IMR-90 (cell line): ENCODE measurements around the gene CEP20. TPM values are rescaled to one million over a fixed set of nuclear protein-coding genes. Genes with fewer than 3 reads are reported as not detected.

Source experiments
- ATAC-seq: fragments of 200-7000 bp; cut with Tn5 transposase; 2 replicates; pipeline ENCODE4 v1.9.1; 2020; ENCODE audit warnings: low read depth, mild to moderate bottlenecking, moderate library complexity
- BruUV-seq: library from RNA; stranded (reverse); fragments of 400-500 nt; replicated peaks from 2 replicates; lab custom pipeline; 2021; lab: Mats Ljungman, UMichigan
- CTCF ChIA-PET: fragments of 300-600 bp; formaldehyde crosslinking; extraction: SDS; loops from one replicate; lab custom pipeline; 2021; ENCODE audit warnings: antibody characterized with exemption; lab: Yijun Ruan, JAX
- POLR2A ChIA-PET: fragments of 300-600 bp; sonication (Branson Sonifier 250); formaldehyde crosslinking; loops from one replicate; lab custom pipeline; 2022; ENCODE audit warnings: antibody characterized with exemption; ENCODE audit not compliant: unreplicated experiment; lab: Charles Lee
- DNase-seq: peaks from one replicate; pipeline ENCODE4 v3.0.0; 2013
- H2AFZ ChIP-seq: replicated peaks from 2 replicates; pipeline ENCODE3; 2013; ENCODE audit warnings: low read length, mild to moderate bottlenecking; ENCODE audit not compliant: poor library complexity
- H2AK5ac ChIP-seq: 2 replicates; pipeline ENCODE4 v1.6.1; 2013; ENCODE audit warnings: low read depth, low read length, inconsistent platforms
- H2AK9ac ChIP-seq: replicated peaks from 2 replicates; pipeline ENCODE3; 2013; ENCODE audit warnings: mild to moderate bottlenecking, low read depth, low read length, moderate library complexity; ENCODE audit not compliant: poor library complexity
- H2BK120ac ChIP-seq: 2 replicates; pipeline ENCODE4 v1.6.1; 2013; ENCODE audit warnings: low read depth, low read length, inconsistent platforms
- H2BK15ac ChIP-seq: 3 replicates; pipeline ENCODE4 v1.6.1; 2013; ENCODE audit warnings: low read depth, low read length, inconsistent platforms
- H2BK20ac ChIP-seq: 2 replicates; pipeline ENCODE4 v1.6.1; 2013; ENCODE audit warnings: low read depth, mild to moderate bottlenecking, inconsistent platforms, low read length, moderate library complexity
- H2BK5ac ChIP-seq: 2 replicates; pipeline ENCODE4 v1.6.1; 2013; ENCODE audit warnings: mild to moderate bottlenecking, low read depth, low read length, inconsistent platforms; ENCODE audit not compliant: poor library complexity, severe bottlenecking
- H3K14ac ChIP-seq: replicated peaks from 2 replicates; pipeline ENCODE4 v1.6.1; 2013; ENCODE audit warnings: low read depth, low read length, inconsistent platforms
- H3K18ac ChIP-seq: 2 replicates; pipeline ENCODE4 v1.6.1; 2013; ENCODE audit warnings: low read depth, low read length, control low read depth
- H3K23ac ChIP-seq: 2 replicates; pipeline ENCODE4 v1.6.1; 2013; ENCODE audit warnings: low read depth, low read length, inconsistent platforms
- H3K27ac ChIP-seq: 2 replicates; pipeline ENCODE4 v1.5.1; 2013; ENCODE audit warnings: mild to moderate bottlenecking, control low read depth, low read length; ENCODE audit not compliant: insufficient read depth
- H3K27me3 ChIP-seq: 2 replicates; pipeline ENCODE4 v1.6.1; 2013; ENCODE audit warnings: low read length; ENCODE audit not compliant: control insufficient read depth, insufficient read depth
- H3K36me3 ChIP-seq: 2 replicates; pipeline ENCODE4 v1.6.1; 2013; ENCODE audit warnings: low read length, mixed read lengths; ENCODE audit not compliant: control insufficient read depth, insufficient read depth
- H3K4ac ChIP-seq: 2 replicates; pipeline ENCODE4 v1.6.1; 2013; ENCODE audit warnings: low read depth, low read length, inconsistent platforms
- H3K4me1 ChIP-seq: 2 replicates; pipeline ENCODE4 v1.6.1; 2013; ENCODE audit warnings: low read length, mixed read lengths; ENCODE audit not compliant: control insufficient read depth, insufficient read depth
- H3K4me2 ChIP-seq: 2 replicates; pipeline ENCODE4 v1.6.1; 2013; ENCODE audit warnings: low read depth, mild to moderate bottlenecking, control low read depth, low read length, moderate library complexity
- H3K4me3 ChIP-seq: 2 replicates; pipeline ENCODE4 v1.5.1; 2013; ENCODE audit warnings: low read depth, mild to moderate bottlenecking, control low read depth, low read length, moderate library complexity; ENCODE audit not compliant: insufficient read depth
- H3K56ac ChIP-seq: 2 replicates; pipeline ENCODE4 v1.6.1; 2013; ENCODE audit warnings: low read length, inconsistent platforms; ENCODE audit not compliant: insufficient read depth; ENCODE audit errors: extremely low read depth
- H3K79me1 ChIP-seq, 2 experiments: 2 replicates each; pipeline ENCODE4 v1.6.1; 2013; ENCODE audit warnings: low read length in 2 of 2, inconsistent platforms in 1 of 2, low read depth in 1 of 2
- H3K9ac ChIP-seq: 2 replicates; pipeline ENCODE4 v1.6.1; 2013; ENCODE audit warnings: low read depth, low read length, control low read depth
- H3K9me1 ChIP-seq: 2 replicates; pipeline ENCODE4 v1.6.1; 2013; ENCODE audit warnings: low read length, inconsistent platforms; ENCODE audit not compliant: insufficient read depth
- H3K9me3 ChIP-seq: 2 replicates; pipeline ENCODE4 v1.6.1; 2013; ENCODE audit warnings: low read length; ENCODE audit not compliant: control insufficient read depth, insufficient read depth
- H4K20me1 ChIP-seq: 2 replicates; pipeline ENCODE4 v1.6.1; 2013; ENCODE audit warnings: low read length, inconsistent platforms; ENCODE audit not compliant: insufficient read depth
- H4K5ac ChIP-seq: 2 replicates; pipeline ENCODE4 v1.6.1; 2013; ENCODE audit warnings: mild to moderate bottlenecking, low read depth, low read length, control low read depth
- H4K8ac ChIP-seq, 2 experiments: 2 replicates each; pipeline ENCODE4 v1.6.1; 2013; ENCODE audit warnings: low read depth in 2 of 2, low read length in 2 of 2, control low read depth in 1 of 2, inconsistent platforms in 1 of 2
- H4K91ac ChIP-seq: 2 replicates; pipeline ENCODE4 v1.6.1; 2013; ENCODE audit warnings: low read depth, low read length, inconsistent platforms; ENCODE audit not compliant: insufficient read depth
- BHLHE40 ChIP-seq: fragments of 150-350 bp; IDR thresholded peaks from 2 replicates; pipeline ENCODE4 v1.6.1; 2016; ENCODE audit warnings: mild to moderate bottlenecking, low read depth, low read length
- CEBPB ChIP-seq: IDR thresholded peaks from 2 replicates; pipeline ENCODE4 v1.6.1; 2012; ENCODE audit warnings: low read depth, low read length, improper control_type of control experiment
- CHD1 ChIP-seq: IDR thresholded peaks from 2 replicates; pipeline ENCODE4 v1.6.1; 2012; ENCODE audit warnings: low read depth, low read length, improper control_type of control experiment
- CTCF ChIP-seq: conservative IDR thresholded peaks from 2 replicates; pipeline ENCODE4 v1.5.1; 2012; ENCODE audit warnings: mild to moderate bottlenecking, low read depth, low read length, improper control_type of control experiment
- ELK1 ChIP-seq: fragments of 150-350 bp; IDR thresholded peaks from 2 replicates; pipeline ENCODE4 v1.6.1; 2016; ENCODE audit warnings: low read depth, mild to moderate bottlenecking, low read length, moderate library complexity, borderline replicate concordance
- FOS ChIP-seq: fragments of 150-350 bp; IDR thresholded peaks from 2 replicates; pipeline ENCODE4 v1.6.1; 2016; ENCODE audit warnings: low read depth, low read length
- MAFK ChIP-seq: IDR thresholded peaks from 2 replicates; pipeline ENCODE4 v1.6.1; 2012; ENCODE audit warnings: low read depth, low read length, improper control_type of control experiment
- MXI1 ChIP-seq: IDR thresholded peaks from 2 replicates; pipeline ENCODE4 v1.6.1; 2012; ENCODE audit warnings: low read depth, mild to moderate bottlenecking, low read length, moderate library complexity, borderline replicate concordance
- NFE2L2 ChIP-seq: fragments of 150-350 bp; IDR thresholded peaks from 2 replicates; pipeline ENCODE4 v1.6.1; 2016; ENCODE audit warnings: low read depth, mild to moderate bottlenecking, low read length
- POLR2A ChIP-seq: IDR thresholded peaks from 2 replicates; pipeline ENCODE4 v1.6.1; 2012; ENCODE audit warnings: mild to moderate bottlenecking, low read depth, low read length
- RAD21 ChIP-seq: IDR thresholded peaks from 2 replicates; pipeline ENCODE4 v1.6.1; 2012; ENCODE audit warnings: low read length, improper control_type of control experiment
- RCOR1 ChIP-seq: IDR thresholded peaks from 2 replicates; pipeline ENCODE4 v1.6.1; 2012; ENCODE audit warnings: mild to moderate bottlenecking, low read length, improper control_type of control experiment; ENCODE audit not compliant: insufficient replicate concordance
- RFX5 ChIP-seq: IDR thresholded peaks from 2 replicates; pipeline ENCODE4 v1.8.0; 2012; ENCODE audit warnings: low read depth, mild to moderate bottlenecking, low read length, moderate library complexity
- SMC3 ChIP-seq: fragments of 150-350 bp; IDR thresholded peaks from 2 replicates; pipeline ENCODE4 v1.6.1; 2016; ENCODE audit warnings: low read depth, mild to moderate bottlenecking, antibody characterized with exemption, low read length, moderate library complexity
- USF2 ChIP-seq: fragments of 150-350 bp; IDR thresholded peaks from 2 replicates; pipeline ENCODE4 v1.6.1; 2017; ENCODE audit warnings: mild to moderate bottlenecking, antibody characterized with exemption, low read length, low read depth
- WGBS, 2 experiments: methylation state at CpG; one replicate each; pipeline versions ENCODE4 v1.1.5 to v1.1.7; 2013; ENCODE audit warnings: missing lambda C conversion rate in 2 of 2; ENCODE audit not compliant: insufficient read length in 1 of 2; ENCODE audit errors: extremely low coverage in 2 of 2; 5-methylcytosine and 5-hydroxymethylcytosine counted together
- dilution Hi-C: fragments of 300-500 bp; cut with HindIII; formaldehyde crosslinking; loops from one replicate; pipeline ENCODE4 v1.14.3; 2018; ENCODE audit warnings: low sequenced_read_pairs; ENCODE audit not compliant: unreplicated experiment
- in situ Hi-C: fragments of 300-500 bp; cut with MboI; formaldehyde crosslinking; loops from 3 replicates; pipeline ENCODE4 v1.14.3; 2019; ENCODE audit warnings: low sequenced_read_pairs, inconsistent platforms, mixed read lengths
- intact Hi-C: fragments of 100-400 bp; cut with micrococcal nuclease; formaldehyde crosslinking; loops from 2 replicates; pipeline ENCODE4 v1.10.0; 2022
- polyA plus RNA-seq, 3 experiments: library from polyadenylated mRNA; depleted of rRNA; stranded (reverse); fragments of >200 nt; gene quantifications; 2 replicates each; pipeline ENCODE4 v1.2.3, GENCODE V29; 2012; ENCODE audit warnings: low replicate concordance in 1 of 3
- total RNA-seq: library from RNA; depleted of rRNA; stranded (reverse); fragments of >200 nt; gene quantifications from 2 replicates; pipeline ENCODE4 v1.2.3, GENCODE V29; 2012

The CEP20 gene
- total and polyA plus RNA-seq, 2 of the 4 experiments (the other 2 are of a cell fraction), result 28.8 to 40.1 TPM

- H3K4ac ChIP-seq, result peak overlapping the region; percentile 88
- ChIA-PET POLR2A (interaction anchor here (1.4 kb wide), 1 partner anchor 9 kb away, joined by 4 read pairs; the partner anchor contains the start of gene CEP20), CTCF (no interaction called here)
- H2BK5ac ChIP-seq, result peak overlapping the region; percentile 98
- H3K27ac ChIP-seq, result peak overlapping the region; percentile 99
- peak overlapping the region; percentile 99 for H2BK120ac ChIP-seq
- BruUV-seq, result no TSS peak
- peak overlapping the region; percentile 96 for H4K91ac ChIP-seq
- peak overlapping the region; percentile 85 for H2AK9ac ChIP-seq
- H3K18ac ChIP-seq, result peak overlapping the region; percentile 96
- no peak overlapping the region for H3K4me2 ChIP-seq
- peak overlapping the region; percentile 90 for H2AK5ac ChIP-seq
- H4K5ac ChIP-seq, result peak overlapping the region; percentile 96
- H2AFZ ChIP-seq, result no peak overlapping the region
- H3K23ac ChIP-seq, result peak overlapping the region; percentile 75; the same call in 1 of the 2 replicates
- peak overlapping the region; percentile 62 for H3K14ac ChIP-seq
- H3K9me3 ChIP-seq, result no peaks in the 10 kb centered on the region
- no peaks in the 10 kb centered on the region; the same call in 1 of the 2 replicates for H4K20me1 ChIP-seq
- dilution Hi-C loops (no loop called here), intact Hi-C loops (loop anchor here (5.0 kb wide), 1 partner anchor 68 kb away; the partner anchor contains the start of gene ABCC1), in situ Hi-C loops (loop anchor here (25.0 kb wide), 1 partner anchor 133 kb away; no protein-coding TSS in a partner anchor)
- peak overlapping the region; percentile 96 for H2BK20ac ChIP-seq
- H3K9ac ChIP-seq, result peak overlapping the region; percentile 60
- peaks cover 37 to 71% of the 10 kb centered on the region in 2 experiments for H3K79me1 ChIP-seq
- DNase-seq (peak; percentile 96), ATAC-seq (peak; percentile 84)
- H3K9me1 ChIP-seq, result peaks cover 19% of the 10 kb centered on the region
- peak overlapping the region; percentile 37 to 95 for H4K8ac ChIP-seq
- H2BK15ac ChIP-seq, result peak overlapping the region; percentile 95; the same call in 2 of the 3 replicates
- no peaks in the 10 kb centered on the region for H3K27me3 ChIP-seq
- H3K4me1 ChIP-seq, result peaks cover 19% of the 10 kb centered on the region
- no peak overlapping the region for H3K4me3 ChIP-seq
- no CpG with 5 or more reads among the region's 2 CpGs for WGBS, 2 experiments
- peak overlapping the region; percentile 90 for H3K56ac ChIP-seq
- H3K36me3 ChIP-seq, result peaks cover 28% of the 10 kb centered on the region
- no peak for TF ChIP-seq RFX5
- TF ChIP-seq CTCF, result no peak
- no peak for TF ChIP-seq SMC3
- no peak for TF ChIP-seq USF2
- no peak for TF ChIP-seq MXI1
- TF ChIP-seq BHLHE40, result peak; percentile 48; the same call in 1 of the 2 replicates
- TF ChIP-seq FOS, result peak; percentile 66
- TF ChIP-seq POLR2A, result no peak
- TF ChIP-seq ELK1, result no peak
- TF ChIP-seq CHD1, result no peak
- peak; percentile 99 for TF ChIP-seq NFE2L2
- no peak for TF ChIP-seq RAD21
- TF ChIP-seq MAFK, result peak; percentile 84
- peak; percentile 94 for TF ChIP-seq CEBPB
- no peak for TF ChIP-seq RCOR1
Measured at GRCh38 chr16:15879255-15879811, 9.1 kb downstream of the CEP20 start.
